ENCODE results near the gene LNP1. TPM values are rescaled to one million over a fixed set of nuclear protein-coding genes. Genes with fewer than 3 reads are reported as not detected.

Gene LNP1
- total and polyA plus RNA-seq, 2 of the 13 experiments (the other 11 are each of a cell fraction or from before 2014, with no cell fraction given) = 3.6 to 7.0 TPM

DNA sequence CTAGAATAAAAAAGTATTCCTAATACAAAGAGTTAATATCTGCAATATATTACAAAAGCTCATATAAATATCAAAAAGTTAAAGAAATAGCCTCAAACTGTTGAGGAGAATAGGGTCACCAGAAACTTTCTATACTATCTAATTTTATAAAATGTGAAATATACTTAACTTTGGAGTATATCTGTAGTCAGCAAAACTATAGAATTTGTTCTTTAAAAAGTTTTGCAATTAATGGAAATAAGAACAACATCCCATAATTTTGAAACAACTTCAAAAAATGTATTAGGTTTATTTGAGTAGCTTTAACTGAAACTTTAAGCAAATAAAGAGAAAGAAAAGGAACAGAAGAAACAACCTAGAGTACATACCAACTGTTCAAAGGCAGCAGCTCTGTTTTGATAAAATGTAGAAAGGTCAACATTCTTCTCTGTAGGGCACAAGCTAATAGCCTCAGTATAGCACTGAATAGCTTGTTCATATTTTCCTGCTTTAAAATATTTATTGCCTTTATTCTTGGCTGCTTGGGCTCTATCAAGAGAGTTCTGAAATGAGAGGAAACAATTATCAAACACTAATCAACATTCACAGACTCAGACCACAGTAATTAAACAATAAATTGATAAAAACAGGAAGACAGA, 14.8 kb upstream of the LNP1 start (continued):
- TF ChIP-seq, protein P1, sequence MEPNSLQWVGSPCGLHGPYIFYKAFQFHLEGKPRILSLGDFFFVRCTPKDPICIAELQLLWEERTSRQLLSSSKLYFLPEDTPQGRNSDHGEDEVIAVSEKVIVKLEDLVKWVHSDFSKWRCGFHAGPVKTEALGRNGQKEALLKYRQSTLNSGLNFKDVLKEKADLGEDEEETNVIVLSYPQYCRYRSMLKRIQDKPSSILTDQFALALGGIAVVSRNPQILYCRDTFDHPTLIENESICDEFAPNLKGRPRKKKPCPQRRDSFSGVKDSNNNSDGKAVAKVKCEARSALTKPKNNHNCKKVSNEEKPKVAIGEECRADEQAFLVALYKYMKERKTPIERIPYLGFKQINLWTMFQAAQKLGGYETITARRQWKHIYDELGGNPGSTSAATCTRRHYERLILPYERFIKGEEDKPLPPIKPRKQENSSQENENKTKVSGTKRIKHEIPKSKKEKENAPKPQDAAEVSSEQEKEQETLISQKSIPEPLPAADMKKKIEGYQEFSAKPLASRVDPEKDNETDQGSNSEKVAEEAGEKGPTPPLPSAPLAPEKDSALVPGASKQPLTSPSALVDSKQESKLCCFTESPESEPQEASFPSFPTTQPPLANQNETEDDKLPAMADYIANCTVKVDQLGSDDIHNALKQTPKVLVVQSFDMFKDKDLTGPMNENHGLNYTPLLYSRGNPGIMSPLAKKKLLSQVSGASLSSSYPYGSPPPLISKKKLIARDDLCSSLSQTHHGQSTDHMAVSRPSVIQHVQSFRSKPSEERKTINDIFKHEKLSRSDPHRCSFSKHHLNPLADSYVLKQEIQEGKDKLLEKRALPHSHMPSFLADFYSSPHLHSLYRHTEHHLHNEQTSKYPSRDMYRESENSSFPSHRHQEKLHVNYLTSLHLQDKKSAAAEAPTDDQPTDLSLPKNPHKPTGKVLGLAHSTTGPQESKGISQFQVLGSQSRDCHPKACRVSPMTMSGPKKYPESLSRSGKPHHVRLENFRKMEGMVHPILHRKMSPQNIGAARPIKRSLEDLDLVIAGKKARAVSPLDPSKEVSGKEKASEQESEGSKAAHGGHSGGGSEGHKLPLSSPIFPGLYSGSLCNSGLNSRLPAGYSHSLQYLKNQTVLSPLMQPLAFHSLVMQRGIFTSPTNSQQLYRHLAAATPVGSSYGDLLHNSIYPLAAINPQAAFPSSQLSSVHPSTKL (CRISPR knock-in tag; IDR thresholded peaks at IDR 0.05) = peak; percentile 76
- TF ChIP-seq ZNF20 (CRISPR knock-in tag; IDR thresholded peaks at IDR 0.05) (no peak), ARID3A (IDR thresholded peaks at IDR 0.05; ENCODE audit: low read depth, low read length) (peak; percentile 39; the same call in 1 of the 2 replicates), NFIB (CRISPR knock-in tag; IDR thresholded peaks at IDR 0.05; ENCODE audit: borderline replicate concordance) (no peak), TAF15 (IDR thresholded peaks at IDR 0.05; ENCODE audit: low read depth, low read length, poor library complexity, severe bottlenecking) (no peak), KDM4B (CRISPR knock-in tag; IDR thresholded peaks at IDR 0.05) (no peak), TSC22D2 (CRISPR knock-in tag; IDR thresholded peaks at IDR 0.05; ENCODE audit: borderline replicate concordance) (no peak), RFX1 (IDR thresholded peaks at IDR 0.05) (no peak), NFATC3 (CRISPR knock-in tag; IDR thresholded peaks at IDR 0.05) (no peak), ZNF337 (CRISPR knock-in tag; IDR thresholded peaks at IDR 0.05; ENCODE audit: borderline replicate concordance, low read depth) (no peak), ZHX2 (IDR thresholded peaks at IDR 0.05; ENCODE audit: low read depth) (no peak), ZHX2 (CRISPR knock-in tag; IDR thresholded peaks at IDR 0.05; ENCODE audit: borderline replicate concordance) (no peak), PREB (CRISPR knock-in tag; IDR thresholded peaks at IDR 0.05) (no peak)
- TF ChIP-seq, protein P2, sequence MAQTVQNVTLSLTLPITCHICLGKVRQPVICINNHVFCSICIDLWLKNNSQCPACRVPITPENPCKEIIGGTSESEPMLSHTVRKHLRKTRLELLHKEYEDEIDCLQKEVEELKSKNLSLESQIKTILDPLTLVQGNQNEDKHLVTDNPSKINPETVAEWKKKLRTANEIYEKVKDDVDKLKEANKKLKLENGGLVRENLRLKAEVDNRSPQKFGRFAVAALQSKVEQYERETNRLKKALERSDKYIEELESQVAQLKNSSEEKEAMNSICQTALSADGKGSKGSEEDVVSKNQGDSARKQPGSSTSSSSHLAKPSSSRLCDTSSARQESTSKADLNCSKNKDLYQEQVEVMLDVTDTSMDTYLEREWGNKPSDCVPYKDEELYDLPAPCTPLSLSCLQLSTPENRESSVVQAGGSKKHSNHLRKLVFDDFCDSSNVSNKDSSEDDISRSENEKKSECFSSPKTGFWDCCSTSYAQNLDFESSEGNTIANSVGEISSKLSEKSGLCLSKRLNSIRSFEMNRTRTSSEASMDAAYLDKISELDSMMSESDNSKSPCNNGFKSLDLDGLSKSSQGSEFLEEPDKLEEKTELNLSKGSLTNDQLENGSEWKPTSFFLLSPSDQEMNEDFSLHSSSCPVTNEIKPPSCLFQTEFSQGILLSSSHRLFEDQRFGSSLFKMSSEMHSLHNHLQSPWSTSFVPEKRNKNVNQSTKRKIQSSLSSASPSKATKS (CRISPR knock-in tag; IDR thresholded peaks at IDR 0.05) = no peak
